Nephron progenitor cell (in vitro differentiated cells): Measurements from ENCODE around the gene VPS13C.

Experiments
- DNase-seq: peaks from one replicate; pipeline ENCODE4 v3.0.0; 2021
- H3K27ac Mint-ChIP-seq: 2 replicates; pipeline ENCODE4 v1.8.0; 2021; ENCODE audit warnings: mild to moderate bottlenecking, moderate library complexity, mixed read lengths
- H3K27me3 Mint-ChIP-seq: 2 replicates; pipeline ENCODE4 v1.8.0; 2021; ENCODE audit warnings: mild to moderate bottlenecking, low read depth, mixed read lengths; ENCODE audit not compliant: poor library complexity
- H3K36me3 Mint-ChIP-seq: 2 replicates; pipeline ENCODE4 v1.8.0; 2021; ENCODE audit warnings: low read depth, mixed read lengths
- H3K4me1 Mint-ChIP-seq: 2 replicates; pipeline ENCODE4 v1.8.0; 2021; ENCODE audit warnings: mixed read lengths
- H3K4me3 Mint-ChIP-seq: 2 replicates; pipeline ENCODE4 v1.8.0; 2021; ENCODE audit warnings: mild to moderate bottlenecking, moderate library complexity, mixed read lengths
- H3K9me3 Mint-ChIP-seq: 2 replicates; pipeline ENCODE4 v1.8.0; 2021; ENCODE audit warnings: mild to moderate bottlenecking, moderate library complexity, mixed read lengths
- CTCF ChIP-seq: fragments of 200-600 bp; sonication (generic); IDR thresholded peaks from 2 replicates; pipeline ENCODE4 v1.5.0; 2021; ENCODE audit warnings: antibody characterized with exemption

Gene VPS13C

DNA sequence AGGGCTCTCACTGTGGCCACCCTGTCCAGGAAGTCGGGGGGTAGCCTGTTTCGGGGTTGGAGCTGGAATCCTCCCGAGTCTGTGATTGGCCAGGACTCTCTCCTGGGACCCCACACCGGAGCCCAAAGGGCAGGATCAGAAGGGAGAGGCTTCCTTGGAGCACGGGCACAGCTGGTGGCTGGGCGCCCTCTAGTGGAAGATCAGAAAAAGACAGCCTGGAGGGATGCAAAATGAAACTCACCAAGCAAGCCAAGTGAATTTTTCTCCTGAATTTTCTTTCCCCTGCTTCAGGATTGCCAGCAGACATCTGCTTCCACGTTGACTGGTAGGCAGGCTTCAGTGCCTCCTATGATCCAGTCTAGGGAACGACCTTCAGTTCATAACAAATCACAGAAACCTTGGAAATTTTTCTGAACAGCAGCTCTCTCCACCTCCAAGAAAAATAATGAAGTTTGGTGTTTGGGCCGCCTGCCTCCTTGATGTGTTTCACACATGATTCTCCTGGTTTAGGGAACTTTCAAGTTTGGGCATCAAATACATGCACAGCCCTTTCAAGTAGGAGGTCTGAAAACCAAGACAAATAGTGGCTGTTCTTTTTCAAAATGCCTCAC is 224.6 kb downstream of the VPS13C start:
- H3K9me3 Mint-ChIP-seq, result no peaks in the 10 kb centered on the region
- peak; percentile 78 for DNase-seq
- peak; percentile 96 for TF ChIP-seq CTCF
- peaks cover 12% of the 10 kb centered on the region for H3K27me3 Mint-ChIP-seq
- H3K4me1 Mint-ChIP-seq, result peaks cover 54% of the 10 kb centered on the region
- H3K36me3 Mint-ChIP-seq, result no peaks in the 10 kb centered on the region
- no peak overlapping the region for H3K27ac Mint-ChIP-seq
- H3K4me3 Mint-ChIP-seq, result no peak overlapping the region

GRCh38 chr15:61835029-61835428 is 225.2 kb downstream of the VPS13C start:
- H3K36me3 Mint-ChIP-seq, result no peaks in the 10 kb centered on the region

GRCh38 chr15:61834076-61834697 is 226.1 kb downstream of the VPS13C start:
- DNase-seq, result peak; percentile 90
- no peak overlapping the region for H3K27ac Mint-ChIP-seq

More at GRCh38 chr15:61835029-61835428, 225.2 kb downstream of the VPS13C start:
- no peaks in the 10 kb centered on the region for H3K9me3 Mint-ChIP-seq
- no peak overlapping the region for H3K27ac Mint-ChIP-seq
- H3K27me3 Mint-ChIP-seq, result peaks cover 10% of the 10 kb centered on the region
- H3K4me3 Mint-ChIP-seq, result no peak overlapping the region
- no peak for TF ChIP-seq CTCF
- peaks cover 54% of the 10 kb centered on the region for H3K4me1 Mint-ChIP-seq
- no peak for DNase-seq

DNA sequence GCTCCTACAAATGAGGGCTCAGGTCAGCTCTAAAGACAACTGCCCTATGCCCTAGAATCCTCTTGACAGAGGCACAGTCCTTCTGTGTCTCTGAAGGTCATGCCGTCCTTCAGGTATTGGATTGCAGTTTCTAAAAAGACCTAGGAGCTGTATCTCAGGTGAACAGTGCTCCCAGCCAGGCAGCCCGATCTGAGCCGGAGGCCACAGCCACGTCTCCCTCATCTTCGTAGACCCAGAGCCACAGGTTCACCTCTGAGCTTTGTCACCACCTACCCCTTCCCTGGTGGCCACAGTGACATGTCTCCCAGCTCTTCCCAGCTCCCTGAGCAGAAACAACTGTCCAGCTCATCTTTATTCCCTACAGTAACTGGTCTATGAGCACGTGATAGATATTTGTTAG is 228.0 kb downstream of the VPS13C start:
- no peaks in the 10 kb centered on the region for H3K9me3 Mint-ChIP-seq
- no peak overlapping the region for H3K4me3 Mint-ChIP-seq
- peaks cover 8% of the 10 kb centered on the region for H3K27me3 Mint-ChIP-seq
- no peaks in the 10 kb centered on the region for H3K36me3 Mint-ChIP-seq
- H3K4me1 Mint-ChIP-seq, result peaks cover 44% of the 10 kb centered on the region
- no peak for TF ChIP-seq CTCF
- no peak overlapping the region for H3K27ac Mint-ChIP-seq
- no peak for DNase-seq

More at GRCh38 chr15:61834076-61834697, 226.1 kb downstream of the VPS13C start:
- Mint-ChIP-seq H3K4me3 (no peak overlapping the region), H3K27me3 (peaks cover 8% of the 10 kb centered on the region), H3K9me3 (no peaks in the 10 kb centered on the region), H3K4me1 (peaks cover 56% of the 10 kb centered on the region), H3K36me3 (no peaks in the 10 kb centered on the region)
- peak; percentile 93 for TF ChIP-seq CTCF

DNA sequence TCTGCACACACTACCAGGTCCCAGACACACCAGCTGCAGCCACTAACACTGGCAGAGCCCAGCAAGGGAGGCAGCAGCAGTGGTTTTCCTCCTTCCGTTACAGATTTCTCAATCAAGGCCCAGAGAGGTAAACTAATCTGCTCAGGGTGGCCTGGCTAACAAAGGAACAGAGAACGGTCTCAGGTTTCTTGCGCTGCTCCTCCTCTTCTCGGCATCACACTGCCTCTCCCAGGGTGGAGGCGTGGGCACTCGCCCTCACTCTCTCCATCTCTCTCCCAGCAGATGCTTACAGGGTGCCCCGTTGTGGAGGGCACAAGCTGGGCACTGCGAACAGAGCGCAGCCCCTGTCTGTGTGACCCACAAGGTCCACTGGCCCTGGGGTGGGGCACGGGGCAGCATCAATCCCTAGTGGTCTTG is 228.7 kb downstream of the VPS13C start:
- Mint-ChIP-seq H3K27me3 (peaks cover 8% of the 10 kb centered on the region), H3K27ac (no peak overlapping the region), H3K36me3 (no peaks in the 10 kb centered on the region), H3K9me3 (no peaks in the 10 kb centered on the region), H3K4me1 (peaks cover 44% of the 10 kb centered on the region), H3K4me3 (no peak overlapping the region)
- no peak for TF ChIP-seq CTCF
- DNase-seq, result no peak
